ENCODE data around the gene PHACTR3.

The PHACTR3 gene

DNA sequence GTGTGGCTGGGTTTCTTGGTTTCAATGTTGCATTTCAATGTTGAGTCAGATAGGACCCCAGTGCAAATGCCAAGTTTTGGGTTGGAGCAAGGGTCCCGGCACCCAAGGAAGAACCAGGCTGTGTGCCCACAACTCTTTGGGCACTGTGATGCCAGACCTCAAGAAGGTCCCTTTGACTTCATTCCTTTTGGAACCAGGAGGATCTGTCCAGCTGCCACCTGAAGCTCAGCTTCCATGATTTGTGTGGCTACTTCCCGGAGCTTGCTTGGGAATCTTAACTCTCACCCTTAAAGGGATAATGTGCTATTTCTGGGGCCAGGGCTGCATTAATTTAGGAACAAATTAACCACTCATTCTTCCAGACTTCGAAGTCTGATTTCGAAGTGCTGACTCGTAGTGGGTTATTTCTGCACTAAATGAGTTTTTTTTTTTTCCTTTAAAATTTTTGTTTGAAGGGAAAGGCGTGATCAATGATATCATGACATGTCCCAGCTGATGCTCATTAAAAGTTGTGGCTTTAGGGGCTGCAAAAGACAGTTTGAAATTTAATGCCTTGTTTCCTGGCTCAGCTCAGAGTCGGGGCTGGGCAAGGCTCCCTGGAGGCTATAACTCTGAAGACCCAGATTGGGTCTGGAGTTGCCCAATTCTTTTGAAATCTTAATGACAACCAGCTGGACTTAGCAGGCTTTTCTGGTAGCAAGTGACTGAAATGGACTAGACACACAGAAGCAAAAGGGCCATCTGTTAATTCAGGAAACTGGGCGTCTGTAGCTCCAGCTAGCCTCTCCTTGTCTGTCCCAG is 24.0 kb upstream of the PHACTR3 start:
- Histone ChIP-seq H3K9ac (ENCODE audit: low read length in 5 of 5) (no peak overlapping the region), H3K9me3 (ENCODE audit: control insufficient read depth in 5 of 5, low read length in 5 of 5) (no peaks in the 10 kb centered on the region), H3K4me3 (ENCODE audit: low read depth in 1 of 5, low read length in 5 of 5) (no peak overlapping the region), H3K27ac (ENCODE audit: low read depth, low read length) (no peak overlapping the region), H3K4me1 (ENCODE audit: control insufficient read depth in 5 of 5, insufficient read depth in 5 of 5, low read length in 5 of 5) (peaks cover 3 to 48% (median 32%) of the 10 kb centered on the region in 5 donors), H3K27me3 (ENCODE audit: control insufficient read depth in 5 of 5, insufficient read depth in 4 of 5, low read length in 5 of 5) (peaks cover 26 to 52% (median 48%) of the 10 kb centered on the region in 5 donors), H3K36me3 (ENCODE audit: control insufficient read depth in 5 of 5, insufficient read depth in 5 of 5, low read length in 5 of 5) (no peaks in the 10 kb centered on the region)

DNA sequence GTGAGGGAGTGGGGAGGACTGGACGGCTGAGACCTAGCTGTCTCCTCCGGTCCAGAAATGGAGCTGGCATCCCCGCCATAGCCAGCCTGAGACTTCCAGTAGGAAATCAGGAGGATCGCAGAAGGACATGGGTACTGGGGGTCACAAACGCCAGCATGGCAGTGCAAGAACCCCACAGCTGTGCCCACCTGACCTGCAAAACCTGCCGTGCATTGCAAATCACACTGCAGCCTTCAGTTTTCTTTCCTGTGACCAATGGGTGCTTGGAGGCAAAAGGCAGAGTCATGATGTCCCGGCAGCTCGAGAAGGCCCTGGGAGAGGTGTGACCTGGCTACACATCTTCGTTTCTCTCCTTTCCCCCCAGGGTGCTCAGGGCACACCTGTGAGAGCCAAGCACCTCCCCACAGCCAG is 23.3 kb upstream of the PHACTR3 start:
- Histone ChIP-seq H3K4me1 (ENCODE audit: control insufficient read depth in 5 of 5, insufficient read depth in 5 of 5, low read length in 5 of 5) (peaks cover 3 to 48% (median 33%) of the 10 kb centered on the region in 5 donors), H3K9me3 (ENCODE audit: control insufficient read depth in 5 of 5, low read length in 5 of 5) (no peaks in the 10 kb centered on the region), H3K9ac (ENCODE audit: low read length in 5 of 5) (no peak overlapping the region), H3K27ac (ENCODE audit: low read depth, low read length) (no peak overlapping the region), H3K27me3 (ENCODE audit: control insufficient read depth in 5 of 5, insufficient read depth in 4 of 5, low read length in 5 of 5) (peaks cover 26 to 47% (median 42%) of the 10 kb centered on the region in 5 donors), H3K36me3 (ENCODE audit: control insufficient read depth in 5 of 5, insufficient read depth in 5 of 5, low read length in 5 of 5) (no peaks in the 10 kb centered on the region), H3K4me3 (ENCODE audit: low read depth in 1 of 5, low read length in 5 of 5) (no peak overlapping the region)

DNA sequence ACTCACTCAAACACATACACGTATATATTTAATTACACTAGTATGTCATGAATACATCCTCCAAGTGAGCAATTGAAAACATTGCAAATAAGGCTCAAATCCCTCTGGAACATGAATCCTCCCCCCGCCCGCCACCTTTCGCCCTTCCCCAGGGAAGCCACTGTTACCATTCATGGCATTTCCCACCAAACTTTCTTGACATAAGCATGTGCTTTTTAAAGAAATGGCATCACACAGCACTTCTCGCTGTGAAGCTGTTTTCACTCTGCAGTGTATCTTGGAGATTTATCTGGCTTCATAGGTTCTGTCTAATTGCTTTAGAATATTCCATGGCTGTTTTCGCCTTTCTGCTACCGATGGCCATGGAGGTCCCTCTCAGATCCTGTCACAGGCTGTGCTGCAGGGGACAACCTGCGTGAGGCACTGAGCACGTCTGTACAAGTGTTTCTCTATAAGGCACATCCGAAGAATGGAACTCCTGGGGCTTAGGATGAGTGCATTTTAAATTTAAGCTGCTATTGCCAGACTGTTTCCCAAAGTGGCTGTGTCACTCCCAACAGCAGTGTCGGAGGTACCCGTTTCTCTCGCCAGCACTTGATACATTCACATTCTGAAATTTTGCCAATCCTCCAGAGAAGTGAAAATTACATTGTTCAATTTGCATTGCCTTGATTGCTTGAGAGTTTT is 22.2 kb upstream of the PHACTR3 start:
- Histone ChIP-seq H3K4me3 (ENCODE audit: low read depth in 1 of 5, low read length in 5 of 5) (no peak overlapping the region), H3K9ac (ENCODE audit: low read length in 5 of 5) (no peak overlapping the region), H3K27ac (ENCODE audit: low read depth, low read length) (no peak overlapping the region), H3K27me3 (ENCODE audit: control insufficient read depth in 5 of 5, insufficient read depth in 4 of 5, low read length in 5 of 5) (peaks cover 26 to 37% (median 33%) of the 10 kb centered on the region in 5 donors), H3K36me3 (ENCODE audit: control insufficient read depth in 5 of 5, insufficient read depth in 5 of 5, low read length in 5 of 5) (no peaks in the 10 kb centered on the region), H3K4me1 (ENCODE audit: control insufficient read depth in 5 of 5, insufficient read depth in 5 of 5, low read length in 5 of 5) (peaks cover 5 to 51% (median 40%) of the 10 kb centered on the region in 5 donors), H3K9me3 (ENCODE audit: control insufficient read depth in 5 of 5, low read length in 5 of 5) (peaks cover 0 to 2% (median under 1%) of the 10 kb centered on the region in 5 donors)

DNA sequence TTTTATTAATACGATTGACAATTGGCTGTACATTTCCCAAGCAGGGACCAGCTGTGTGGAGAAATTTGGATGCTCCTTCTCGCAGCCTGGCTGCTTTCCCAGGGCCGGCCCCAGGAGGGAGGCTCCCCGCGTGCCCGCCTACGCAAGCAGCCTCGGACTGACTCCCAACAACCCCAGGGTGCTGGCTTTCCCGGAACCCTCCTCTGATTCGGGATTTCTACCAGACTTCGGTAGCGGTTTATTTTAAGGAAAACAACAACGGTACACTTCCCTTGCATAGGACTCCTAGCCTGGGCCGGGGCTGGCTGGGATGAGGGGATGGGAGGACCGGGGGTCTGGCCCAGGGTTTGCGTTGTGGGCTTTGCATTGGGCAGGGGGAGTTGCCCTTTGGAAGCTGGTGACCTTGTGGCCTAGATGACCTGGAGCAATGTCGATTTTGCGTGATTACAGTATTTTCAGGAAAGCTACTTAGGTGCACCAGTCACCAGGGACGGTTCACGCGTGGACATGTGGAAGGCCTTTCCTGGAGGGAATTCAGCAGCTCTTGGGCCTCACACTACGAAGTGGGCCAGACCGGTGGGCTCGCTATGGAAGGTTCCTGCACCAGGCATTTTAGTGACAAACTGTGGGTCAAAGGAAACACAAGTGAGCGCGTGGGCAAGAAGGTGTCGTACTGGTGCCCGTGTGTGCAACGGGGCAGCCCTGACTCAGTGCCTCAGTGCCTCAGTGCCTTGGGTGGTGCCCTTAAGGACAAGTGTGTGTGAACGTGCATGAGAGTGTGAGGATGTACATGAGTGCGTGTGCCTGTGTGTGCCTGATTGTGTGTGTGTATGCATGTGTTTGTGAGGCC is 20.7 kb upstream of the PHACTR3 start:
- Histone ChIP-seq H3K4me3 (ENCODE audit: low read depth in 1 of 5, low read length in 5 of 5) (no peak overlapping the region), H3K9ac (ENCODE audit: low read length in 5 of 5) (no peak overlapping the region), H3K9me3 (ENCODE audit: control insufficient read depth in 5 of 5, low read length in 5 of 5) (peaks cover 0 to 7% (median 4%) of the 10 kb centered on the region in 5 donors)

DNA sequence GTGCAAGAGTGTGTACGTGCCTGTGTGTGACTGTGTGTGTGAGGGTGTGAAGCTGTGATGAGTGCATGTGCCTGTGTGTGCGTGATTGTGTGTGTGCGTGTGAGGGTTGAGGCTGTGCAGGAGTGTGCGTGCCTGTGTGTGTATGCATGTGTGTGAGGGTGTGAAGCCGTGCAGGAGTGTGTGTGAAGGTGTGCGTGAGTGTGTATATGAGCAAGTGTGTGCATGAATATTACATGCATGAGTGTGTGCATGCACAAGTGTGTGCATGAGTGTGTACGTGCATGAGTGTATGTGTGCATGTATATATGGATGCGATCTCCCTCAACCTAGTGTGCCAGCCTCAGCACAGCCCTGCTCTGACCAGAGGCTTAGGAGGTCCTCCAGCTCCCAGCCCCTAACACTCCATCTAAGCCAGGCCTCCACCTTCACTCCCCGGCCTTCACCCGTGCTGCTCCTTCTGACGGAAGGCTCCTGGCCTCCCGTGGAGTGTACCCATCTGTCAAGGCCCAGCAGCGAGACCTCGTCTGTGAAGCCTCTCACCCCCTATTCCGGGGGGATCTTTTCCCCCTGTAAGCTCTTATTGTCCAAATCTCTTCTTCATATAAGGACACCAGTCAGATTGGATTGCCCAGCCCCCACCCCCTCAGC is 19.9 kb upstream of the PHACTR3 start:
- H3K4me1 ChIP-seq (ENCODE audit: control insufficient read depth in 5 of 5, insufficient read depth in 5 of 5, low read length in 5 of 5) = peaks cover 5 to 48% (median 40%) of the 10 kb centered on the region in 5 donors
- H3K9me3 ChIP-seq (ENCODE audit: control insufficient read depth in 5 of 5, low read length in 5 of 5) = peaks cover 0 to 7% (median 4%) of the 10 kb centered on the region in 5 donors
- peaks cover 12 to 19% (median 14%) of the 10 kb centered on the region in 5 donors for H3K27me3 ChIP-seq (ENCODE audit: control insufficient read depth in 5 of 5, insufficient read depth in 4 of 5, low read length in 5 of 5)
- no peak overlapping the region for H3K27ac ChIP-seq (ENCODE audit: low read depth, low read length)
- H3K9ac ChIP-seq (ENCODE audit: low read length in 5 of 5) = no peak overlapping the region
- no peaks in the 10 kb centered on the region for H3K36me3 ChIP-seq (ENCODE audit: control insufficient read depth in 5 of 5, insufficient read depth in 5 of 5, low read length in 5 of 5)
- H3K4me3 ChIP-seq (ENCODE audit: low read depth in 1 of 5, low read length in 5 of 5) = no peak overlapping the region

More for the DNA sequence above, 20.7 kb upstream of the PHACTR3 start:
- H3K4me1 ChIP-seq (ENCODE audit: control insufficient read depth in 5 of 5, insufficient read depth in 5 of 5, low read length in 5 of 5) = peaks cover 5 to 48% (median 40%) of the 10 kb centered on the region in 5 donors
- no peaks in the 10 kb centered on the region for H3K36me3 ChIP-seq (ENCODE audit: control insufficient read depth in 5 of 5, insufficient read depth in 5 of 5, low read length in 5 of 5)
- no peak overlapping the region for H3K27ac ChIP-seq (ENCODE audit: low read depth, low read length)
- H3K27me3 ChIP-seq (ENCODE audit: control insufficient read depth in 5 of 5, insufficient read depth in 4 of 5, low read length in 5 of 5) = peaks cover 14 to 26% (median 22%) of the 10 kb centered on the region in 5 donors

DNA sequence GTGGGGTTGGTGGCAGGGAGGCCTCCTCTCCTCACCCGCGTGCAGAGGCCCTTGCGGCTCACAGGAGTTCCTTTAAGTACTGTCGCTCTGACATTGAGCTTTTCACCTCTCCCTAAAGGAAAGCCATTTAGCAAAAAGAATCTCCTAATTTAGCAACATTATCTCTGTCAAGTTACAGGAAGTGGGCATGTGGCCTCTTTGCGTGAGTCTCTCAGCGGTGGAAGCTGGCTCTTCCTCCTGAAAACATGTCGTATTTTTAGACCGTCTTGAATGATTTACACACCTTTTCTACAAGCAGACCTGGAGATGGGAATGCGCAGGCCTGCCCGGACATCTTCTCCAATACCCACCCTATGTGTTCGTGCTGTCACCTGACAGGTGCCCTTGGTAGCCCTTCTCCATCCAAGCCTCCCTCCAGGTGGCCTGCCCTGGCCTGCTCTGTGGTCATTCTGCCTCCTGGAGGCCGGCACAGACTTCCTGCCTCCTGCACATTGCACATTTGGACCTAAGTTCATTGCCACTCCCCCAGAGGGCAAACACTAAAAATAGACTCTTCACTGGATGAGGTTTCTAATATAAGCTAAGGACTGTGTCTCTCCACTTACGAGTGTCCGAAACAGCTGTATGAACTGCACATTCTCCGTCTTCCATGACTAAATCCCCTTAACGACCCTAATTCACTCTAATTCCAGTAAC is 18.5 kb upstream of the PHACTR3 start:
- no peak overlapping the region for H3K27ac ChIP-seq (ENCODE audit: low read depth, low read length)
- no peak overlapping the region for H3K4me3 ChIP-seq (ENCODE audit: low read depth in 1 of 5, low read length in 5 of 5)
- H3K9ac ChIP-seq (ENCODE audit: low read length in 5 of 5) = no peak overlapping the region
- H3K27me3 ChIP-seq (ENCODE audit: control insufficient read depth in 5 of 5, insufficient read depth in 4 of 5, low read length in 5 of 5) = peaks cover 7 to 10% (median 8%) of the 10 kb centered on the region in 5 donors
- H3K4me1 ChIP-seq (ENCODE audit: control insufficient read depth in 5 of 5, insufficient read depth in 5 of 5, low read length in 5 of 5) = peaks cover 5 to 35% (median 30%) of the 10 kb centered on the region in 5 donors
- no peaks in the 10 kb centered on the region for H3K36me3 ChIP-seq (ENCODE audit: control insufficient read depth in 5 of 5, insufficient read depth in 5 of 5, low read length in 5 of 5)
- peaks cover 0 to 7% (median 4%) of the 10 kb centered on the region in 5 donors for H3K9me3 ChIP-seq (ENCODE audit: control insufficient read depth in 5 of 5, low read length in 5 of 5)

DNA sequence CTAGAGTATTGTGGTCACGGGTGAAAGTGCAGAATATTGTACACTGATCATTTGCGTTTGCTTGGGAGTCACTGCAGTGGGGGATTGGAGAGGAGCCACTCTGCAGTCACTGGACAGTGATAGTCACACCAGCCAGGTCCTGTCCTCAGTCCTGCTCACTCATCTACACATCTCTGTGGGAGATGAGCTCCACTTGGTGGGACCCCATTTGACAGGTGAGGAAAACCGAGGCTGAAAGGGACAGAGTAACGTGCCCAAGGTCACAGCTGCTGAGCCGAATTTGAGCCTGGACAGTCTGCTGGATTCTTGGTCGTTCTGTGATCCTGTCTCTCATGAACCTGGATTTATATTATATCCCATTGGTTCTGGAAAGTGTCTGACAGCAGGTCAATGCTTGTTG is 17.7 kb upstream of the PHACTR3 start:
- H3K9me3 ChIP-seq (ENCODE audit: control insufficient read depth in 5 of 5, low read length in 5 of 5) = peaks cover 0 to 7% (median 4%) of the 10 kb centered on the region in 5 donors
- peaks cover 3 to 10% (median 7%) of the 10 kb centered on the region in 5 donors for H3K27me3 ChIP-seq (ENCODE audit: control insufficient read depth in 5 of 5, insufficient read depth in 4 of 5, low read length in 5 of 5)
- H3K4me3 ChIP-seq (ENCODE audit: low read depth in 1 of 5, low read length in 5 of 5) = no peak overlapping the region
- H3K36me3 ChIP-seq (ENCODE audit: control insufficient read depth in 5 of 5, insufficient read depth in 5 of 5, low read length in 5 of 5) = no peaks in the 10 kb centered on the region
- peaks cover 5 to 30% (median 25%) of the 10 kb centered on the region in 5 donors for H3K4me1 ChIP-seq (ENCODE audit: control insufficient read depth in 5 of 5, insufficient read depth in 5 of 5, low read length in 5 of 5)
- H3K27ac ChIP-seq (ENCODE audit: low read depth, low read length) = no peak overlapping the region
- no peak overlapping the region for H3K9ac ChIP-seq (ENCODE audit: low read length in 5 of 5)

DNA sequence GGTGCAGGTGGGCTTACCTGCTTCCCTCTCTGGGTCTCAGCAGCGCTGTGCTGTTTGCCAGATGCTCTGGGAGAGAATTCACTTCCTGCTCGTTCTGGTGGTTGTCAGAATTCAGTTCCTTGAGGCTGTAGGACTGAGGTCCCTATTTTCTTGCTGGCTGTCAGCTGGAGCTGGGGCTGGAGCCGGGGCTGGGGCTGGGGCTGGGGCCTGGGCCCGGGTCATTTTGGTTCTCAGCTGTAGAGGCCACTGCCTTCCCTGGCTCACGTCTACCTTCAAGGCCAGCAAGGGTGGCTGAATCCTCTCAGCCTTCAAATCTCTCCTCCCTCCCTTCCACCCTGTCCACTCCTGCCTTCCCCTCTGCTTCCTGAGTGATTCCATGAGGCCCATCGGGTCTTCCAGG is 16.8 kb upstream of the PHACTR3 start:
- Histone ChIP-seq H3K27me3 (ENCODE audit: control insufficient read depth in 5 of 5, insufficient read depth in 4 of 5, low read length in 5 of 5) (peaks cover 0 to 8% (median 4%) of the 10 kb centered on the region in 5 donors), H3K36me3 (ENCODE audit: control insufficient read depth in 5 of 5, insufficient read depth in 5 of 5, low read length in 5 of 5) (no peaks in the 10 kb centered on the region), H3K4me1 (ENCODE audit: control insufficient read depth in 5 of 5, insufficient read depth in 5 of 5, low read length in 5 of 5) (peaks cover 5 to 25% (median 23%) of the 10 kb centered on the region in 5 donors), H3K4me3 (ENCODE audit: low read depth in 1 of 5, low read length in 5 of 5) (no peak overlapping the region), H3K27ac (ENCODE audit: low read depth, low read length) (no peak overlapping the region), H3K9me3 (ENCODE audit: control insufficient read depth in 5 of 5, low read length in 5 of 5) (peaks cover 0 to 7% (median 4%) of the 10 kb centered on the region in 5 donors), H3K9ac (ENCODE audit: low read length in 5 of 5) (no peak overlapping the region)

Measured in subcutaneous abdominal adipose tissue (tissue), 5 donors.